ENCODE results near the gene RPS26.

Gene RPS26

DNA sequence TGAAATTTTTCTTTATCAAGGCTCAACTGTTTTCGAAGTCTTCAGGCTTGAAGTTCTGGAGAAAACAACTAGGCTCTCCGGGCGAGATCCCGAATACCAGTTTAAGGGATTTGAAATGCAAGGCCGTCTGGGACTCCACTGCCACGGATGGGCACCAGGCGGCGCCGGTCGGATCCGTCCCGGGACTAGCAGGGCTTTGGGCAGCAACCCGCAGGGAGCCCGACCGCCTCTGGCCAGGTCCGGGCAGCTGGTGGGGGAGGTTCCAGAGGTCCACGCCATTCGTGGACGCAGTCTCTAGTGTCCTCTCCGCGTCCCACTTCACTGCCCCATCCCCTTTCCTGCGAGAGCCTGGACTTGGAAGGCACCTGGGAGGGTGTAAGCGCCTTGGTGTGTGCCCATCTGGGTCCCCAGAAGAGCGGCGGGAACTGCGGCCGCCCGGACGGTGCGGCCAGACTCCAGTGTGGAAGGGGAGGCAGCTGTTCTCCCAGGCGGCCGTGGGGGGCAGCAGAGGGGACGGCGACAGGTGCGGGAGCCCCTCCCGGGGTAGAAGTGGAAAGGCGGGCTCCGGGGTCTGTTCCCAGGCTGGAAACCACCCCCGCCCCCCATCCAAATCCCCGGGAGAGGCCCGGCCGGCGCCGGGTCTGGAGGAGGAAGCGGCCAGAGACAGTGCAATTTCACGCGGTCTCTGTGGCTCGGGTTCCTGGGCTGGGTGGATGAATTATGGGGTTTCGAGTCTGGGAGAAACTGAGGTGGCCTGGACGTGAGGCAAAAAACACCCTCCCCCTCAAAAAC, 37.4 kb downstream of the RPS26 start:
- H3K36me3 ChIP-seq (ENCODE audit: control insufficient read depth in 2 of 2, insufficient read depth in 2 of 2, low read length in 2 of 2) = no peaks in the 10 kb centered on the region
- H3K9me3 ChIP-seq (ENCODE audit: control insufficient read depth in 2 of 2, low read length in 2 of 2) = no peaks in the 10 kb centered on the region
- H3K27ac ChIP-seq (ENCODE audit: low read length) = no peak overlapping the region
- H3K9ac ChIP-seq (ENCODE audit: low read length in 2 of 2) = peak overlapping the region; percentile 21 to 35
- peak overlapping the region; percentile 74 to 86 for H3K4me3 ChIP-seq (ENCODE audit: low read length in 2 of 2)
- H3K27me3 ChIP-seq (ENCODE audit: control insufficient read depth in 1 of 2, insufficient read depth in 2 of 2, low read length in 2 of 2) = peaks cover 11 to 21% of the 10 kb centered on the region in 2 donors
- peaks cover 16% of the 10 kb centered on the region for H3K4me1 ChIP-seq (ENCODE audit: control insufficient read depth, insufficient read depth, low read length)

DNA sequence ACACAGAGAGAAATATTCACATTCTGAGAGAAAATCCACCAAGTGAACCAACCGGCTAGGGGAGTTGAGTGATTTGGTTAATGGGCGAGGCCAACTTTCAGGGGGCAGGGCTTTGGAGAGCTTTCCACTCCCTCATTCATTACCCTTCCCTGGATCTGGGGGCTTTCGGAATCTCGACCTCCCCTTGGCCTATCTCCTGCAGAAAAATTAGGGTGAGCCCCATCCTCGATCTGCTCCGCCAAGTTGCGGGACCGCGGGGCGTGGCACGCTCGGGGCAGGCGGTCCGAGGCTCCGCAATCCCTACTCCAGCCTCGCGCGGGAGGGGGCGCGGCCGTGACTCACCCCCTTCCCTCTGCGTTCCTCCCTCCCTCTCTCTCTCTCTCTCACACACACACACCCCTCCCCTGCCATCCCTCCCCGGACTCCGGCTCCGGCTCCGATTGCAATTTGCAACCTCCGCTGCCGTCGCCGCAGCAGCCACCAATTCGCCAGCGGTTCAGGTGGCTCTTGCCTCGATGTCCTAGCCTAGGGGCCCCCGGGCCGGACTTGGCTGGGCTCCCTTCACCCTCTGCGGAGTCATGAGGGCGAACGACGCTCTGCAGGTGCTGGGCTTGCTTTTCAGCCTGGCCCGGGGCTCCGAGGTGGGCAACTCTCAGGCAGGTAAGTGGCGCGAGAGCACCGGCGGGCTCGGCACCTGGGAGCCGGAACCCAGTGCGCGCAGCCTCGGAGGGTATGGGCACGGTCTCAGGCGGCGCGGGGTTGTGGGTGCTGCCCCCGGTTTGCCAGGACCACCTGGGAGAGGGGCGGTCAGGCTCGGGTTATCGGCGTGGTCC, 38.2 kb downstream of the RPS26 start, which contains the start of gene ERBB3:
Gene ERBB3 (plus strand): TSS at position 443 of the 833 bp plus-strand sequence. CDS start 136 bp downstream, at position 579.
- Histone ChIP-seq H3K27me3 (ENCODE audit: control insufficient read depth in 1 of 2, insufficient read depth in 2 of 2, low read length in 2 of 2) (peaks cover 11 to 21% of the 10 kb centered on the region in 2 donors), H3K36me3 (ENCODE audit: control insufficient read depth in 2 of 2, insufficient read depth in 2 of 2, low read length in 2 of 2) (no peaks in the 10 kb centered on the region), H3K4me3 (ENCODE audit: low read length in 2 of 2) (peak within 1 kb of the TSS; percentile 74 to 86), H3K9me3 (ENCODE audit: control insufficient read depth in 2 of 2, low read length in 2 of 2) (no peaks in the 10 kb centered on the region), H3K27ac (ENCODE audit: low read length) (no peak within 1 kb of the TSS), H3K4me1 (ENCODE audit: control insufficient read depth, insufficient read depth, low read length) (peaks cover 16% of the 10 kb centered on the region), H3K9ac (ENCODE audit: low read length in 2 of 2) (peak within 1 kb of the TSS; percentile 35 to 47)

DNA sequence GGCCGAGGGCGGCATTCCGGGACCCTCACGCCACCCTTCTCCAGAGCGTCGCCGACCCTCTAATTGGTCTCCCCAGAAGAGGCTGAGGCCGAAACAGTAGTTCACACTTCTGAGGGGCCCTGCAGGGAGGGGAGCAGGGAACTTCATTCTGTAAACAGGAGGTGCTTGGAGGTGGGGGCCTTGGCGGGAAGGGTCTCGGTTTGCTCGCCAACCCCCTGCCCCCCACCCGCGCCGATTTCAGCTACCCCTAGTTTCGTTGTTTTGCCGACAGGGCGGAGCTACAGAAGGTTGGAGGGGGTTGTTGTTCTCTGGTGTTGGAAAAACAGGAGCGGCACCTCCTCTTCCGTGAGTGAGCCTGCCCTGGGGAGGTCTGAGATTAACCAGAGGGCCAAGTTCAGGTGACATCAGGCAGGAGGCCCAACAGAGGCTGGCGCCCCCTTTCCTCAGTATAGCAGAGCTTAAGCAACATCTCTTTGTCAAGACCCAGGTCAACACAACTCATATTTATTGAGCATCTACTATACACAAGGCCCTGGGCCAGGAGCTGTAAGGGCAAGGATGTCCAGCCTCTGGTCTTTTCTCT, 38.9 kb downstream of the RPS26 start:
- no peak overlapping the region for H3K27ac ChIP-seq (ENCODE audit: low read length)
- H3K36me3 ChIP-seq (ENCODE audit: control insufficient read depth in 2 of 2, insufficient read depth in 2 of 2, low read length in 2 of 2) = no peaks in the 10 kb centered on the region
- peaks cover 11 to 21% of the 10 kb centered on the region in 2 donors for H3K27me3 ChIP-seq (ENCODE audit: control insufficient read depth in 1 of 2, insufficient read depth in 2 of 2, low read length in 2 of 2)
- peaks cover 16% of the 10 kb centered on the region for H3K4me1 ChIP-seq (ENCODE audit: control insufficient read depth, insufficient read depth, low read length)
- H3K9me3 ChIP-seq (ENCODE audit: control insufficient read depth in 2 of 2, low read length in 2 of 2) = no peaks in the 10 kb centered on the region
- H3K4me3 ChIP-seq (ENCODE audit: low read length in 2 of 2) = peak overlapping the region; percentile 74 to 86
- H3K9ac ChIP-seq (ENCODE audit: low read length in 2 of 2) = peak overlapping the region in 1 of 2 donors; percentile 47

- H3K27me3 ChIP-seq (ENCODE audit: control insufficient read depth in 1 of 2, insufficient read depth in 2 of 2, low read length in 2 of 2) = peaks cover 11 to 21% of the 10 kb centered on the region in 2 donors
- H3K27ac ChIP-seq (ENCODE audit: low read length) = no peak overlapping the region
- no peak overlapping the region for H3K9ac ChIP-seq (ENCODE audit: low read length in 2 of 2)
- no peaks in the 10 kb centered on the region for H3K9me3 ChIP-seq (ENCODE audit: control insufficient read depth in 2 of 2, low read length in 2 of 2)
- H3K36me3 ChIP-seq (ENCODE audit: control insufficient read depth in 2 of 2, insufficient read depth in 2 of 2, low read length in 2 of 2) = no peaks in the 10 kb centered on the region
- peak overlapping the region in 1 of 2 donors; percentile 29 for H3K4me3 ChIP-seq (ENCODE audit: low read length in 2 of 2)
- H3K4me1 ChIP-seq (ENCODE audit: control insufficient read depth, insufficient read depth, low read length) = peaks cover 16% of the 10 kb centered on the region
Observed at GRCh38 chr12:56081393-56082347, 40.0 kb downstream of the RPS26 start.

DNA sequence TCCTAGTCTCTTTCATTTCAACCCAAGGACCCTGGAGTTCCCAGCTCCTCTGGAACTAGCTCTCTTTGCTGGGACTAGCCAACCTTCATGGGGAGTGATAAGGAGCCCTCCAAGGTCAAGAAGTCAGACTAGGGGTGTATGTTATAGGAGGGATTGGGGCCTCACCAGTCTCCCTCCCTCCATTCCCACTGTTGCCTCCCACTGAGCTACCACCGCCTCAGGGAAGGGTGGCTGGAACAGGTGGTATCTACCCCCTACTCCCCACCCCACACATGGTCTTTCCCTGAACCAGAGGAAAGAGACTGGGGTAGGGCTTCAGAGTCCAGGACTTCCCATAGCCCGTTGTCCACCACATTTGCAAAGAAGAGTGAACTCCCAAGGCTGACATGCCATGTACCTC, 40.7 kb downstream of the RPS26 start:
- Histone ChIP-seq H3K9ac (ENCODE audit: low read length in 2 of 2) (no peak overlapping the region), H3K27ac (ENCODE audit: low read length) (no peak overlapping the region), H3K4me1 (ENCODE audit: control insufficient read depth, insufficient read depth, low read length) (peaks cover 16% of the 10 kb centered on the region), H3K36me3 (ENCODE audit: control insufficient read depth in 2 of 2, insufficient read depth in 2 of 2, low read length in 2 of 2) (no peaks in the 10 kb centered on the region), H3K4me3 (ENCODE audit: low read length in 2 of 2) (peak overlapping the region in 1 of 2 donors; percentile 15), H3K27me3 (ENCODE audit: control insufficient read depth in 1 of 2, insufficient read depth in 2 of 2, low read length in 2 of 2) (peaks cover 11 to 21% of the 10 kb centered on the region in 2 donors), H3K9me3 (ENCODE audit: control insufficient read depth in 2 of 2, low read length in 2 of 2) (no peaks in the 10 kb centered on the region)

GRCh38 chr12:56082967-56083366, 41.2 kb downstream of the RPS26 start:
- no peak overlapping the region for H3K4me3 ChIP-seq (ENCODE audit: low read length in 2 of 2)
- H3K4me1 ChIP-seq (ENCODE audit: control insufficient read depth, insufficient read depth, low read length) = peaks cover 16% of the 10 kb centered on the region
- peaks cover 11 to 21% of the 10 kb centered on the region in 2 donors for H3K27me3 ChIP-seq (ENCODE audit: control insufficient read depth in 1 of 2, insufficient read depth in 2 of 2, low read length in 2 of 2)
- H3K27ac ChIP-seq (ENCODE audit: low read length) = no peak overlapping the region
- no peak overlapping the region for H3K9ac ChIP-seq (ENCODE audit: low read length in 2 of 2)
- no peaks in the 10 kb centered on the region for H3K36me3 ChIP-seq (ENCODE audit: control insufficient read depth in 2 of 2, insufficient read depth in 2 of 2, low read length in 2 of 2)
- no peaks in the 10 kb centered on the region for H3K9me3 ChIP-seq (ENCODE audit: control insufficient read depth in 2 of 2, low read length in 2 of 2)

- H3K27ac ChIP-seq (ENCODE audit: low read length) = no peak overlapping the region
- H3K9me3 ChIP-seq (ENCODE audit: control insufficient read depth in 2 of 2, low read length in 2 of 2) = no peaks in the 10 kb centered on the region
- H3K9ac ChIP-seq (ENCODE audit: low read length in 2 of 2) = no peak overlapping the region
- H3K4me3 ChIP-seq (ENCODE audit: low read length in 2 of 2) = no peak overlapping the region
- peaks cover 11 to 17% of the 10 kb centered on the region in 2 donors for H3K27me3 ChIP-seq (ENCODE audit: control insufficient read depth in 1 of 2, insufficient read depth in 2 of 2, low read length in 2 of 2)
- H3K4me1 ChIP-seq (ENCODE audit: control insufficient read depth, insufficient read depth, low read length) = peaks cover 4% of the 10 kb centered on the region
- no peaks in the 10 kb centered on the region for H3K36me3 ChIP-seq (ENCODE audit: control insufficient read depth in 2 of 2, insufficient read depth in 2 of 2, low read length in 2 of 2)
Observed at GRCh38 chr12:56084958-56085543, 43.3 kb downstream of the RPS26 start.

DNA sequence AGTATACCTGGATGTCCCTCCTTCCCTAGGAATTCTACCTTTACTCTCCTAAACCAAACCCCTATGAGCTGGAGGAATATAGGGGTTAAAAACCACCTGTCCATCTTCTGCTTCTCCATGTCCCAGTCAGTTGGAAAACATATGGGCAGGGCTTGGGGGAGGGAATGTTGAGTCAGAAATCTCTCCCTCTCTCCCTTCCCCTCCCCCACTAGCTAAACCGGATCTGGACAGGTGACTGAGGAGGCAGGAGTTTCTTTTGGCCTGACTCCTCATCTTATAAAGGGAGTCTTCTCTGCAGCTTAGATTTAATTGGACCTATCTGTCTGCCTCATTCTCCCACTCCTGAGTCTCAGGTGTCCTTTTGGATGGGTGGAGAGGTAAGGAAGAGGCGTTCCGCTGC, 44.4 kb downstream of the RPS26 start:
- H3K4me3 ChIP-seq (ENCODE audit: low read length in 2 of 2) = no peak overlapping the region
- no peak overlapping the region for H3K9ac ChIP-seq (ENCODE audit: low read length in 2 of 2)
- no peak overlapping the region for H3K27ac ChIP-seq (ENCODE audit: low read length)
- no peaks in the 10 kb centered on the region for H3K36me3 ChIP-seq (ENCODE audit: control insufficient read depth in 2 of 2, insufficient read depth in 2 of 2, low read length in 2 of 2)
- no peaks in the 10 kb centered on the region for H3K9me3 ChIP-seq (ENCODE audit: control insufficient read depth in 2 of 2, low read length in 2 of 2)
- H3K27me3 ChIP-seq (ENCODE audit: control insufficient read depth in 1 of 2, insufficient read depth in 2 of 2, low read length in 2 of 2) = peaks cover 2 to 7% of the 10 kb centered on the region in 2 donors
- no peaks in the 10 kb centered on the region for H3K4me1 ChIP-seq (ENCODE audit: control insufficient read depth, insufficient read depth, low read length)

DNA sequence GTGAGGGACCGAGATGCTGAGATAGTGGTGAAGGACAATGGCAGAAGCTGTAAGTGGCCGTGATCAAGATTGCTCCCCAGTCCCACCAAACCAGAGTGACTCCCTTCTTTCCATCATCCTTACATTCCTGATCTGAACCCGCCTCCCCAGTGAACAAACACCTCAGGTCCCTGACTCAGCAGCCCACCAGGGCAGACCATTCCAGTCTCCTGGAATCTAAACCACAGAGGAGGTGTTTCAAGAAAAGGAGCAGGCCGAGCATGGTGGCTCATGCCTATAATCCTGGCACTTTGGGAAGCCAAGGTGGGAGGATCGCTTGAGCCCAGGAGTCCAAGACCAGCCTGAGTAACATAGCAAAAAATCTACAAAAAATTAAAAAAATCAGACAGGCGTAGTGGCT, 44.9 kb downstream of the RPS26 start:
- Histone ChIP-seq H3K9ac (ENCODE audit: low read length in 2 of 2) (no peak overlapping the region), H3K9me3 (ENCODE audit: control insufficient read depth in 2 of 2, low read length in 2 of 2) (no peaks in the 10 kb centered on the region), H3K27me3 (ENCODE audit: control insufficient read depth in 1 of 2, insufficient read depth in 2 of 2, low read length in 2 of 2) (peaks cover 2 to 3% of the 10 kb centered on the region in 2 donors), H3K27ac (ENCODE audit: low read length) (no peak overlapping the region), H3K36me3 (ENCODE audit: control insufficient read depth in 2 of 2, insufficient read depth in 2 of 2, low read length in 2 of 2) (no peaks in the 10 kb centered on the region), H3K4me3 (ENCODE audit: low read length in 2 of 2) (no peak overlapping the region), H3K4me1 (ENCODE audit: control insufficient read depth, insufficient read depth, low read length) (no peaks in the 10 kb centered on the region)
